SK-N-MC (cell line): ENCODE measurements around the gene ATXN1L.

ENCODE experiments used
- EZH2 ChIP-seq: fragments of 200-600 bp; sonication (generic); IDR thresholded peaks from one replicate; pipeline ENCODE4 v1.6.1; 2017; ENCODE audit warnings: antibody characterized with exemption
- POLR2AphosphoS5 ChIP-seq: IDR thresholded peaks from 2 replicates; pipeline ENCODE4 v1.6.1; 2012; ENCODE audit warnings: mild to moderate bottlenecking, low read depth, low read length, borderline replicate concordance

DNA sequence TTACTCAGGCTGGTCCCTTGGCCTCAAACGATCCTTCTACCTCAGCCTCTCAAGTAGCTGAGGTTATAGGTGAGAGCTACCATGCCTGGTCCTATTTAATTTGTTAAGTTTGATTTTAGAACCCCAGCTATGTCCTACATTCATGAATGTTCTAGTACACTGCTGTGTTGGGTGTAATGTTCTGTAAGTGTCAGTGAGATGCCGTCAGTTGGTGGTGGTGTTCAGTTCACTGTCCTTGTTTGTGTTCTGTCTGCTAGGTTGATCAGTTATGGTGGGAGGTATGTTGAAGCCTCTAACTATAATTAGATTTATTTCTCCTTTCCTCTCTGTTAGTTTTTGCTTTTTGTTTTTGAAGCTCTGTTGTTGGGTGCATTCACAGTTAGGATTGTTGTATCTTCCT, 57.8 kb downstream of the ATXN1L start:
- TF ChIP-seq POLR2AphosphoS5, result no peak
- TF ChIP-seq EZH2, result no peak
